NCI-H524 (cell line): ENCODE data around the gene DIS3L2.

Experiments used
- DNase-seq, 2 experiments: peaks; one replicate each; lab custom pipeline; 2025; lab: John Stamatoyannopoulos, UW

Gene DIS3L2

GRCh38 chr2:232228332-232228731, 266.8 kb downstream of the DIS3L2 start:
- no peak for DNase-seq

GRCh38 chr2:232228971-232229894, 267.7 kb downstream of the DIS3L2 start:
- DNase-seq: no peak

DNA sequence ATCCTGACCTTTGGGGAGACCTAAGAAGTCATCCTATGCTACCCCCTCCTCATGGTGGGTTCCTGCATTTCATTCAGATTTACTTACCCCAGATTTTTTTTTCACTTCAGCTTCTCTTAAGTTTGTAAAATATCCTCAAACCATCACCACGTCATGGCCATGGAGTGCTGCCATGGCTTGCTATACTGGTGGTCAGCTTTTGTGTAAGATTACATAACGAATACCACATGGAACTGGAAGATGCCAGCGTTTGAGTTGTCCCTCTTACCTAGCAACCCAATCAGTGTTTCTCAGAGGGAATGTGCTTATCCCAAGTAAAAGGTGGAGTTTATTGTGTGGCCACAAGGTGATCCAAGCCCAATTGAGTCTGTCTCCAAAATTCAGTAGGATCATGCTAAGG, 268.4 kb downstream of the DIS3L2 start:
- no peak for DNase-seq

GRCh38 chr2:232230560-232230959, 269.0 kb downstream of the DIS3L2 start:
- no peak for DNase-seq

GRCh38 chr2:232231554-232231953, 270.0 kb downstream of the DIS3L2 start:
- no peak for DNase-seq

- DNase-seq: no peak
Observed at GRCh38 chr2:232232915-232233314, 271.4 kb downstream of the DIS3L2 start.

DNA sequence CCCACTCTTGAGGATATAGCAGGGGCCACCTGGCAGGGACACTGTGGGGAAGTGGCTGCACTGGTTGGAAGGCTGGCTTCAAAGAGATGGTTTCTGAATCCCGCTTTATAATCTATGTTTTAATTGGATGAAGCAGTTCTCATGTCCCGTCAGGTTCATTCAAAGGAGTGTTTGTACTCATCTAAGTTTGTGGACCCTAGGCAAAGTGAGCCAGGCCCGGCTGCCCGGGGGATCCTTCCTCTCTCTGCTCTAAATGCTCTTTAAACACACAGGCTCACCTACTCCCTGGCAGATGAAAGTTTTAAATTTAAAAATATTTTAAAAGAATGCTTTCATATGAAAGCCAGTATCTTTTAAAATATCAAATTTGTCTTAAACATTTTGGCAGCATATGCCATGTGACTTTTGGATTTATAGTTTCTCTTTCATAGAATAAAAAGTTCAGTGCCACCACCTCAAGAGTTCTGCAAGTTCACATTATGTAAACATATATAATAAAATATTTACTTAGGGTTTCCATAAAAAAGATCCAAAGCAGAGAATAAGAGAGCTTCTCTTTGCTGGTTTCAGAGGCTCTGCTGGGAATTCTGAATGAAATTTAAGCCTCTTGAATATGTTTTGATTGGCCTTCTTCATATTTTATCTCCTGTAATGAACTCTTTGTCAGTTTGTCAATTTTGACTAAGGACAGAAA, 273.6 kb downstream of the DIS3L2 start:
- no peak for DNase-seq

DNA sequence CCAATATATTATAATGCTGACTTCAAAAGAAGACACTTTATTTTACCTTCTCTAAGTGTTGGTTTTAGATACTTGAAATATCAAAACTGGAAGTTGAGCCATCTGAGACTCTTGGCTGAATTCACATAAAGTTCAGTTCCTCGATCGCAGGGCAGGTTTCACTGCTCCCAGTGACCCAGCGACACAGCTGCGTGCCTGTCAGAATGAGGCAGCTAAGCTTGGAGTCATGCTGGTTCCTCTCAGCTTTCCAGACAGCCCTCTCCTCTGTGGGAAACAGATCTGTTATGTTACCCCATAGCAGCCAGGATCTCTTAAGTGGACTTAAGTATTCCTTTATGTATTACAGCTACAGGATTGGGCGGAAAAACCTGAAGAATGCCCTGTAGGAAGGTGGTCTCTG, 274.2 kb downstream of the DIS3L2 start:
- DNase-seq: peak; percentile 73 to 85

- DNase-seq: peak in 1 of 2 experiments; percentile 65
Observed at GRCh38 chr2:232236200-232236599, 274.7 kb downstream of the DIS3L2 start.

DNA sequence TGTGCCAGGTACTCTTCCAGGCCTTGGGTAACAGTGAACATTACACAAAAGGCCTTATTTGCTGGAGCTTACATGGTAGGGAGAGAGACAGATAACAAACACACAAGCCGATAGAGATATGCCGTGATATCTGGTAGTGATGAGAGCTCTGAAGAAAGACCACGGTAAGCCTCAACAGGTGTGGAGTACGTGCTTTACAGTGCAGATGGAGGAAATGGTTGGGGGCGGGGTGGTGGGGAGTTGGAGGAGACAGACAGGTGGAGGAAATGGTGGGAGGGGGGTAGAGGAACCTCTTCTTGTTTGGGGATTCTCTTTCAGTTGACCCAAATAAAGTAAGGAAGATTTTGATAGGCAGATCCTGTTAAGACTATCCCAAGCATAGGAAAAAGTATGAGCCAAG, 276.0 kb downstream of the DIS3L2 start:
- no peak for DNase-seq

DNA sequence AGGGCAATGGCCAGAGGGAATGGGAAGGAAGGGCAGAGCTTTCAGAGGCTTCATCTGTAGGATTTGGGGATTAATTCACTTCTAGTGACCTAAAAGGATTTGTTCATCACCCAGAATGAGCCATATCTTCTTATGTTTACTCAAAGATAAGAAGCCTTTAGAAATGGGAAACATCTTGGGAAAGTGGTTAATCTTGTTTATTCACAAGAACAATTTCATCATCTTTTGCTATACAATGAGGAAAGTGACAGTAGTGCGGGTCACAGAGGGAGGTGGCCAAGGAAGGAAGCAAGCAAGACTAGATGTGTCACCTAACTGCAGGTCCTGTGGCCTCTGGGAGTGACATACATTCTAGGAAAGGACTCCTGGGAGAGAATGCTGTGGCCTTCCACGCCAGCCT, 276.6 kb downstream of the DIS3L2 start:
- DNase-seq: no peak

GRCh38 chr2:232238596-232238995, 277.1 kb downstream of the DIS3L2 start:
- DNase-seq: no peak

DNA sequence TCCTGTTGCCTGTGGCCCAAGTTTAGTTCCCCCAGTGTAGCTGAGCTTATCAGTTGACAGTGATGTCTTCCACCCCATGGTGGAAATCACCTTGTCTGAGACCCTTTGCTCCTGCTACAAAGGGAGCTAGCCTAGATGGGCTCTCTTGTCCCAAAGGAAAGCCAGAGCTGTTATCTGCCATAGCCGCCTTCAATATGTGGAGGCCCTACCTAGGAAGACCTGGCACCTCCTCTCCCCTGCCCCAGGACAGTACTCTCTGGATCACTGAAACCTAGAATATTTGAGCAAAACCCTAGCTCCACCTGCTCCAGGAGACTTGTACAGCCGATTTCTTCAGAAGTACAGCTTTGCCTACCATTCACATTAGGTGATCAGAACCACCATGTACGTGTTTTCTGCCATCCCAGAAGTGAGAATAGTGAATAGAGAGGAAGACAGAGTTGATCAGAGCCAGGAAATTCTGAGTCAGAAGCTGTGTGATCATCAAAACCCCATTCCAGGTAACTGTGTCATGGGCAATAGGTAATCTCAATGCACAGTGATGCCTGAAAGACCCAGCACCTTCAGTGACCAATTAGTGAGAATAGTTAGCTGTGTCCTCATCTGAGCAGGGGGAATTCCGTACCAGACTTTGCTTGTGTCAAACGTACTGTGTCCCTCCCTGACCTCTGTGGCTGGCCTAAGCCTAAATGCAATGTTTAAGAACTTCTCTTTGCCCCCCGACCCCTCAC, 278.6 kb downstream of the DIS3L2 start:
- DNase-seq: no peak

DNA sequence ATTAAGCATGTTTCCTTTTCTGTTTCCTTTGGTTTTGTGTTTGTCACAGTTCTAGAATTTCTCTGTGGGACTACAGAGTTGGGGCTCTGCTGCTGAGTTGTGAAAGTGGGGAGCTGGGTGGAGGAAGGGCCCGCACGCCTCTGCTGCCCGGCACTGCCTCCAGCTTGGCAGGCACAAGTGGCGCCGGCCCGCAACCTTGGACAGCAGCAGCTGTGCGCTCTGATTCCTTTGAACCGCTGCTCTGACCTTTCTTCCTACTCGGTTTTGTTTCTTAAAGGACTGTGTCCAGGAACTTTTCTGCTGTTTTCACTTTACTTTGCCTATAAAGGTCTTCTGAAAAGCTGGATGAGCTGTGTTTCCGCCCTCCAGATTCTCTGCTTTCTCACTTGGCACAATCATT, 279.4 kb downstream of the DIS3L2 start:
- no peak for DNase-seq

DNA sequence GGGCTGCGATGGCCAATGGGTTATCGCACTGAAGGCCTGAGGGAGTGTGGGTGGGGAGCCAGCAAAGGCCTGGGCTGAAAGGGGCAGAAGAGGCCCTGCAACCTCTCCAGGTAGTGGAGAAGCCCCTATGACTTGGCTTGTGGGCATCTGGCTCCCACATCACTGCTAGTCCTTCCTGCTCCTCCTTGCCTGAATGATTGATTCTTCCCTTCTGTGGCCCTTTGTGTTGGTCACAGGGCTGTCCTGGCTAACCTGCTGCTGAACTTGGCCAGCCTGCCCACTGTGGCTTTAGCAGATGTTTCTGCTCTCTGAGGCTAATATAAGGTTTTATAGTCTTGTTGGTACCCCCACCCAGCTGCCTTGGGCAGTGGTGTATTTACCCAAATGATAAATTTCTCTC, 280.8 kb downstream of the DIS3L2 start:
- no peak for DNase-seq

- DNase-seq: no peak
Observed at GRCh38 chr2:232245111-232245510, 283.6 kb downstream of the DIS3L2 start.

DNA sequence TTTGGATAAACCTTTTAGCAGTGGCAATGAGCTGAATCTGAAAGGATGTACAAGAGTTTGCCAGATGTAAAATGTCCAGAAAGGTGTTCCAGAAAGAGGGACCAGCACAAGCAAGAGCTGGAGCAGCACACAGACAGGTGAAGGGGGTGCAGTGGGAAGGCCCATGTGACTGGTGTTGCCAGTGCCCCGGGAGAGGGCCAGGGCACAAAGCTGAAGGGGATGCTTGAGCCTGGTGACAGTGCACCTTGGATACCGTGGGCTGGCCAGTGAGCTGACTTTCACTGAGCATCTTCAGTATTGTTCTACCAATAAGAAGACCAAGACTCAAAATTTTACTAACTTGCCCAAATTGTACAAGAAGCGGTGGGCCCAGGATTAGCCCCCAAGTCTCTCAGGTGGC, 284.7 kb downstream of the DIS3L2 start:
- DNase-seq: no peak

GRCh38 chr2:232249096-232249495, 287.6 kb downstream of the DIS3L2 start:
- DNase-seq: no peak

DNA sequence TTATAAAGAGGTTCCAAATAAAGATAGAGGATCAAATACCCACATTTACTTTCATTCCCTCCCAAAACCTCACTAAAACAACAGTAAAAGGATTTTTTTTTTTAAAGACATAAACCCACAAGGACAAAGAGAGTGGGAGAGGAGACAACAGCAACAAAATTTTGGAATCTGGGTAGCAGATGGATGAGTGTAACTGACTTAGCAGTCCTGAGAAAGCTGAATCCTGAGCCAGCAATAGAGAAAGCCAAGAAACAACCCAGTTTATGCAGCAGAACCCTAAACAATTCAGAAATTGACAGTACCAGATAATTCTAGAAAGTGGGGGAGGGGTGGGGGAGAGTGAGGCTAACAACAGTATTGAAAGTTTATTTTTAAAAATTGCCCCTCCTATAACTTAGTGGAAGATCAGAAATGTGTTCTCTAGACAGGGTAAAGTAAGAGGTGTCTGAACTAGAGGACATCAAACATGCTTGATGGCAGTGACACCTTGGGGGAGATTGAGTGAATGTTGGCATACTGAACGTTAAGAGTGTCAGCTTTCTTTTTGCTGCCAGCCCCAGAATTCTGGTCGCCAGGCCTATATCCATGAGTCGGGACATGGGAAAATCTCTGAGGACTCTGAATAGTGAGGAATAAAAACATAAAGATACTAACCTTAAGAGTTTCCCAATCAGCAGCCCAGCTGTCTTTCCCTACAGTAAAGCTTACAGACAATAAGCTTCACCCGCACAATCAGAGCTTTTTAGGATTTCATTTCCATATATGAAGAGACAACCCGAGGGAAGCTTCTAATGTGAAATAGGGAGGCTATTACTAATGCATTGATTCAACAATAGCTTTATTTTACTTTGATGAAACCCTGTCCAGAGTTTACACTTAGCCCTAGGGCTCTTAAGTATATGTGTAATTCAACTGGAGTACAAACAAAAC, 289.0 kb downstream of the DIS3L2 start:
- no peak for DNase-seq

DNA sequence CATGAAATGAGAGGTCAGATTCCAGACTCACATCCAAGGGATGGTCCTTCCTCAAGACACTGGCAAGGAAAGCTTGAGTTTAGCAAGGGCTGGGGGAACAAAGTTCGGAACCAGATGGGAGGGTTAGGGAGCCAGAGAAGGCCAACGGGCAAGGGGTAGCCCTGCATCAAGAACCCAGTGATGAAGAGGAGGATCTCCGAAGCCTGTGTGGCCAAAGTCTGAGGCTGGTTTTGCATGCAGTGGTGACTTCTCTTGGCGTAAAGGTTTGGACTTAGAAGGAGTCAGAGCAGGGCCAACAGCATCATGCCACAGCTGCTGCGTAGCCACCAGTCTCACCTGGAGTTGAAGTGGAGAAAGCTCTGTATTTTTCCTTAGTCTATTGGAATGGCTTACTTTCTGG, 293.5 kb downstream of the DIS3L2 start:
- DNase-seq: no peak

DNA sequence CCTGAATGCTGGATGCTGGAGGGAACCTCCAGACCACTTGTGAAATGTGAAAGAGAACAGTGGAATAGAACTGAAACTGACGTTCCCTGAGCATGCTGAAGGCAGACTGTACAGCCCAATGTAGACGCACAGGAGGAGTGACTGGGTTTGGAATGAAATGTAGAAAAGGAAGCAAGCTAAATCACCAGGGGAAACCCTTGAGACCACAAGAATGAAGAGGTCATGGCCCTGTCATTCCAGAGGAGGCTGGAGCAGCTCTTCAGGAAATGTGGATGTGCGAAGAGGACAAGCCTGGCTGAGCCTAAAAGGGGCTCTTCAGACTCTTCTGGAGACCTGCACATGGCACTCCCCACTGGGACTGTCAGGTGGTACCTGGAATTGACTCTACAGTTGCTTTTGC, 298.6 kb downstream of the DIS3L2 start:
- DNase-seq: no peak

- no peak for DNase-seq
Observed at GRCh38 chr2:232261776-232262175, 300.3 kb downstream of the DIS3L2 start.
